Measurements from ENCODE around the gene INPP5J. TPM values are rescaled to one million over a fixed set of nuclear protein-coding genes. Genes with fewer than 3 reads are reported as not detected.

INPP5J gene
- total and polyA plus RNA-seq, 2 of the 13 experiments (the other 11 are each of a cell fraction or from before 2014, with no cell fraction given) = 0.24 to 1.1 TPM

DNA sequence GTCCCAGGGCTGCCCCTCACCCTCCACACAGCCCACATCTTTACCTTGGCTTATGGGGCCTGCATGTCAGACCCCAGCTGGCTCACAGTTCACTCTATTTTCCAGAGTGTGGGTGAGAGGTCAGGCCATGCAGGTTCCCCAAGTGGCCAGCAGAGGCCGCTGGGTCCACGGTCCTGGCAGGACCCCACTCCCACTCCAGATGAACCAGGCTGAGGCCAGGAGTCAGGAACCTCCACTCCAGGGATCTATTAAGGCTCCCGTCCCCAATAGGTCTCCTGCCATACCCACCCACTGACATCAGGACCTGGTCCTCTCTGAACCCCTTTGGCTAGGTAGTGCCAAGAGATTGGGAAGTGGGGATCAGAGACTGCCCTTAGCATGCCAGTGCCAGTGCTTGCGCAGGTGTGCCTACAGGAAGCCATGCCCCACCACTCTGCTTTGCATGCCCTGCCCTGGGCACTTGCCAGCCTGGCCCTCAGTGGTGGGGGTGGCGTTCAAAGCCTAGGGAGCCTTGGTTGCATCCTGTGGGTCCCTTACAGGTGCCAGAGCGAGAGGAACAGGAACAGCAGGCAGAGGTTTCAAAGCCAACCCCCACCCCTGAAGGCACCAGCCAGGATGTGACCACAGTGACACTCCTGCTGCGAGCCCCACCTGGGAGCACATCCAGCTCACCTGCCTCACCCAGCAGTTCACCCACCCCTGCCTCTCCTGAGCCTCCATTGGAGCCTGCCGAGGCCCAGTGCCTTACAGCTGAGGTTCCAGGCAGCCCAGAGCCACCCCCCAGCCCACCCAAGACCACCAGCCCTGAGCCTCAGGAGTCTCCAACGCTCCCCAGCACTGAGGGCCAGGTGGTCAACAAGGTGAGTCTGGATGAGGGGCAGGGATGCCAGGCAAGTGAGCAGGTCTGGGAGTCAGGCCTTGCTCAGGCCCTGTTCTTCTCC lies 33.3 kb upstream of the INPP5J start (continued):
- TF ChIP-seq, protein P1, sequence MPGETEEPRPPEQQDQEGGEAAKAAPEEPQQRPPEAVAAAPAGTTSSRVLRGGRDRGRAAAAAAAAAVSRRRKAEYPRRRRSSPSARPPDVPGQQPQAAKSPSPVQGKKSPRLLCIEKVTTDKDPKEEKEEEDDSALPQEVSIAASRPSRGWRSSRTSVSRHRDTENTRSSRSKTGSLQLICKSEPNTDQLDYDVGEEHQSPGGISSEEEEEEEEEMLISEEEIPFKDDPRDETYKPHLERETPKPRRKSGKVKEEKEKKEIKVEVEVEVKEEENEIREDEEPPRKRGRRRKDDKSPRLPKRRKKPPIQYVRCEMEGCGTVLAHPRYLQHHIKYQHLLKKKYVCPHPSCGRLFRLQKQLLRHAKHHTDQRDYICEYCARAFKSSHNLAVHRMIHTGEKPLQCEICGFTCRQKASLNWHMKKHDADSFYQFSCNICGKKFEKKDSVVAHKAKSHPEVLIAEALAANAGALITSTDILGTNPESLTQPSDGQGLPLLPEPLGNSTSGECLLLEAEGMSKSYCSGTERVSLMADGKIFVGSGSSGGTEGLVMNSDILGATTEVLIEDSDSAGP (CRISPR knock-in tag; IDR thresholded peaks at IDR 0.05; ENCODE audit: borderline replicate concordance) = peak; percentile 56
- TF ChIP-seq, protein P2, sequence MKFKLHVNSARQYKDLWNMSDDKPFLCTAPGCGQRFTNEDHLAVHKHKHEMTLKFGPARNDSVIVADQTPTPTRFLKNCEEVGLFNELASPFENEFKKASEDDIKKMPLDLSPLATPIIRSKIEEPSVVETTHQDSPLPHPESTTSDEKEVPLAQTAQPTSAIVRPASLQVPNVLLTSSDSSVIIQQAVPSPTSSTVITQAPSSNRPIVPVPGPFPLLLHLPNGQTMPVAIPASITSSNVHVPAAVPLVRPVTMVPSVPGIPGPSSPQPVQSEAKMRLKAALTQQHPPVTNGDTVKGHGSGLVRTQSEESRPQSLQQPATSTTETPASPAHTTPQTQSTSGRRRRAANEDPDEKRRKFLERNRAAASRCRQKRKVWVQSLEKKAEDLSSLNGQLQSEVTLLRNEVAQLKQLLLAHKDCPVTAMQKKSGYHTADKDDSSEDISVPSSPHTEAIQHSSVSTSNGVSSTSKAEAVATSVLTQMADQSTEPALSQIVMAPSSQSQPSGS (CRISPR knock-in tag; IDR thresholded peaks at IDR 0.05) = no peak
- TF ChIP-seq ZNF501 (CRISPR knock-in tag; IDR thresholded peaks at IDR 0.05) (no peak), ZNF44 (CRISPR knock-in tag; IDR thresholded peaks at IDR 0.05) (no peak), SRF (IDR thresholded peaks at IDR 0.05; ENCODE audit: low read depth, low read length) (no peak), MAFG (CRISPR knock-in tag; IDR thresholded peaks at IDR 0.05) (no peak), AGO2 (optimal IDR thresholded peaks at IDR 0.05; ENCODE audit: low read depth, low read length) (no peak), JUN (CRISPR knock-in tag; IDR thresholded peaks at IDR 0.05) (no peak), FOXK2 (IDR thresholded peaks at IDR 0.05) (no peak), SALL1 (CRISPR knock-in tag; IDR thresholded peaks at IDR 0.05) (peak; percentile 30; the same call in 1 of the 2 replicates), STAG1 (CRISPR knock-in tag; IDR thresholded peaks at IDR 0.05) (peak; percentile 83), ZSCAN12 (CRISPR knock-in tag; IDR thresholded peaks at IDR 0.05) (no peak), KLF15 (CRISPR knock-in tag; IDR thresholded peaks at IDR 0.05; ENCODE audit: borderline replicate concordance) (no peak), REXO4 (CRISPR knock-in tag; IDR thresholded peaks at IDR 0.05; ENCODE audit: borderline replicate concordance) (no peak), NR2F6 (IDR thresholded peaks at IDR 0.05) (no peak), NR2F6 (CRISPR knock-in tag; IDR thresholded peaks at IDR 0.05) (peak; percentile 40; the same call in 1 of the 2 replicates), TBX2 (CRISPR knock-in tag; IDR thresholded peaks at IDR 0.05; ENCODE audit: borderline replicate concordance) (no peak), RXRB (CRISPR knock-in tag; IDR thresholded peaks at IDR 0.05; ENCODE audit: borderline replicate concordance) (peak; percentile 96), PLRG1 (conservative IDR thresholded peaks at IDR 0.05) (no peak)
- TF ChIP-seq, protein P3, sequence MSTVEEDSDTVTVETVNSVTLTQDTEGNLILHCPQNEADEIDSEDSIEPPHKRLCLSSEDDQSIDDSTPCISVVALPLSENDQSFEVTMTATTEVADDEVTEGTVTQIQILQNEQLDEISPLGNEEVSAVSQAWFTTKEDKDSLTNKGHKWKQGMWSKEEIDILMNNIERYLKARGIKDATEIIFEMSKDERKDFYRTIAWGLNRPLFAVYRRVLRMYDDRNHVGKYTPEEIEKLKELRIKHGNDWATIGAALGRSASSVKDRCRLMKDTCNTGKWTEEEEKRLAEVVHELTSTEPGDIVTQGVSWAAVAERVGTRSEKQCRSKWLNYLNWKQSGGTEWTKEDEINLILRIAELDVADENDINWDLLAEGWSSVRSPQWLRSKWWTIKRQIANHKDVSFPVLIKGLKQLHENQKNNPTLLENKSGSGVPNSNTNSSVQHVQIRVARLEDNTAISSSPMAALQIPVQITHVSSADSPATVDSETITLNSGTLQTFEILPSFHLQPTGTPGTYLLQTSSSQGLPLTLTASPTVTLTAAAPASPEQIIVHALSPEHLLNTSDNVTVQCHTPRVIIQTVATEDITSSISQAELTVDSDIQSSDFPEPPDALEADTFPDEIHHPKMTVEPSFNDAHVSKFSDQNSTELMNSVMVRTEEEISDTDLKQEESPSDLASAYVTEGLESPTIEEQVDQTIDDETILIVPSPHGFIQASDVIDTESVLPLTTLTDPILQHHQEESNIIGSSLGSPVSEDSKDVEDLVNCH (CRISPR knock-in tag; IDR thresholded peaks at IDR 0.05) = no peak
- TF ChIP-seq, protein P4, sequence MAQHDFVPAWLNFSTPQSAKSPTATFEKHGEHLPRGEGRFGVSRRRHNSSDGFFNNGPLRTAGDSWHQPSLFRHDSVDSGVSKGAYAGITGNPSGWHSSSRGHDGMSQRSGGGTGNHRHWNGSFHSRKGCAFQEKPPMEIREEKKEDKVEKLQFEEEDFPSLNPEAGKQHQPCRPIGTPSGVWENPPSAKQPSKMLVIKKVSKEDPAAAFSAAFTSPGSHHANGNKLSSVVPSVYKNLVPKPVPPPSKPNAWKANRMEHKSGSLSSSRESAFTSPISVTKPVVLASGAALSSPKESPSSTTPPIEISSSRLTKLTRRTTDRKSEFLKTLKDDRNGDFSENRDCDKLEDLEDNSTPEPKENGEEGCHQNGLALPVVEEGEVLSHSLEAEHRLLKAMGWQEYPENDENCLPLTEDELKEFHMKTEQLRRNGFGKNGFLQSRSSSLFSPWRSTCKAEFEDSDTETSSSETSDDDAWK (CRISPR knock-in tag; IDR thresholded peaks at IDR 0.05) = no peak
- TF ChIP-seq, protein P5, sequence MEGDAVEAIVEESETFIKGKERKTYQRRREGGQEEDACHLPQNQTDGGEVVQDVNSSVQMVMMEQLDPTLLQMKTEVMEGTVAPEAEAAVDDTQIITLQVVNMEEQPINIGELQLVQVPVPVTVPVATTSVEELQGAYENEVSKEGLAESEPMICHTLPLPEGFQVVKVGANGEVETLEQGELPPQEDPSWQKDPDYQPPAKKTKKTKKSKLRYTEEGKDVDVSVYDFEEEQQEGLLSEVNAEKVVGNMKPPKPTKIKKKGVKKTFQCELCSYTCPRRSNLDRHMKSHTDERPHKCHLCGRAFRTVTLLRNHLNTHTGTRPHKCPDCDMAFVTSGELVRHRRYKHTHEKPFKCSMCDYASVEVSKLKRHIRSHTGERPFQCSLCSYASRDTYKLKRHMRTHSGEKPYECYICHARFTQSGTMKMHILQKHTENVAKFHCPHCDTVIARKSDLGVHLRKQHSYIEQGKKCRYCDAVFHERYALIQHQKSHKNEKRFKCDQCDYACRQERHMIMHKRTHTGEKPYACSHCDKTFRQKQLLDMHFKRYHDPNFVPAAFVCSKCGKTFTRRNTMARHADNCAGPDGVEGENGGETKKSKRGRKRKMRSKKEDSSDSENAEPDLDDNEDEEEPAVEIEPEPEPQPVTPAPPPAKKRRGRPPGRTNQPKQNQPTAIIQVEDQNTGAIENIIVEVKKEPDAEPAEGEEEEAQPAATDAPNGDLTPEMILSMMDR (CRISPR knock-in tag; IDR thresholded peaks at IDR 0.05) = peak; percentile 89
